ENCODE results near the gene NIPBL.
A peak's percentile ranks its signal among the peaks of the same experiment; 100 is the strongest.
"Not testable (repeated sequence)": the region's sequence is repeated elsewhere in the genome, so short reads cannot be mapped to it uniquely, and the experiment has no call there.

The NIPBL gene

GRCh38 chr5:36876299-36876964, at the start of gene NIPBL:
TSS of gene NIPBL (plus strand) at chr5:36876769. CDS start at chr5:36953697, 76,928 bp downstream.
- H3K27ac ChIP-seq (ENCODE audit: low read length), result peak within 1 kb of the TSS; percentile 90
- peak within 1 kb of the TSS; percentile 89 to 91 for H3K9ac ChIP-seq (ENCODE audit: low read length in 2 of 2)
- H3K27me3 ChIP-seq (ENCODE audit: control insufficient read depth in 1 of 2, insufficient read depth in 2 of 2, low read length in 2 of 2), result no peaks in the 10 kb centered on the region
- H3K9me3 ChIP-seq (ENCODE audit: control insufficient read depth in 2 of 2, low read length in 2 of 2), result no peaks in the 10 kb centered on the region
- H3K36me3 ChIP-seq (ENCODE audit: control insufficient read depth in 2 of 2, insufficient read depth in 2 of 2, low read length in 2 of 2), result no peaks in the 10 kb centered on the region
- H3K4me1 ChIP-seq (ENCODE audit: control insufficient read depth, insufficient read depth, low read length), result peaks cover 9% of the 10 kb centered on the region
- H3K4me3 ChIP-seq (ENCODE audit: low read length in 2 of 2), result peak within 1 kb of the TSS; percentile 88 to 93

- Histone ChIP-seq H3K4me1 (ENCODE audit: control insufficient read depth, insufficient read depth, low read length) (no peaks in the 10 kb centered on the region), H3K27ac (ENCODE audit: low read length) (no peak overlapping the region), H3K27me3 (ENCODE audit: control insufficient read depth in 1 of 2, insufficient read depth in 2 of 2, low read length in 2 of 2) (no peaks in the 10 kb centered on the region)
Measured at GRCh38 chr5:36832274-36832673, 44.3 kb upstream of the NIPBL start.

GRCh38 chr5:36836831-36837230, 39.7 kb upstream of the NIPBL start:
- no peak overlapping the region for H3K9ac ChIP-seq (ENCODE audit: low read length in 2 of 2)
- H3K4me1 ChIP-seq (ENCODE audit: control insufficient read depth, insufficient read depth, low read length), result peaks cover 8% of the 10 kb centered on the region
- H3K36me3 ChIP-seq (ENCODE audit: control insufficient read depth in 2 of 2, insufficient read depth in 2 of 2, low read length in 2 of 2), result no peaks in the 10 kb centered on the region
- no peak overlapping the region for H3K4me3 ChIP-seq (ENCODE audit: low read length in 2 of 2)
- no peak overlapping the region for H3K27ac ChIP-seq (ENCODE audit: low read length)
- H3K27me3 ChIP-seq (ENCODE audit: control insufficient read depth in 1 of 2, insufficient read depth in 2 of 2, low read length in 2 of 2), result no peaks in the 10 kb centered on the region
- no peaks in the 10 kb centered on the region for H3K9me3 ChIP-seq (ENCODE audit: control insufficient read depth in 2 of 2, low read length in 2 of 2)

More at GRCh38 chr5:36832274-36832673, 44.3 kb upstream of the NIPBL start:
- Histone ChIP-seq H3K9me3 (ENCODE audit: control insufficient read depth in 2 of 2, low read length in 2 of 2) (no peaks in the 10 kb centered on the region), H3K36me3 (ENCODE audit: control insufficient read depth in 2 of 2, insufficient read depth in 2 of 2, low read length in 2 of 2) (no peaks in the 10 kb centered on the region), H3K9ac (ENCODE audit: low read length in 2 of 2) (no peak overlapping the region), H3K4me3 (ENCODE audit: low read length in 2 of 2) (no peak overlapping the region)

GRCh38 chr5:36839489-36840476, 36.8 kb upstream of the NIPBL start:
- H3K27ac ChIP-seq (ENCODE audit: low read length), result no peak overlapping the region
- no peak overlapping the region for H3K9ac ChIP-seq (ENCODE audit: low read length in 2 of 2)
- H3K9me3 ChIP-seq (ENCODE audit: control insufficient read depth in 2 of 2, low read length in 2 of 2), result no peaks in the 10 kb centered on the region
- H3K27me3 ChIP-seq (ENCODE audit: control insufficient read depth in 1 of 2, insufficient read depth in 2 of 2, low read length in 2 of 2), result no peaks in the 10 kb centered on the region
- H3K4me1 ChIP-seq (ENCODE audit: control insufficient read depth, insufficient read depth, low read length), result peaks cover 8% of the 10 kb centered on the region
- H3K36me3 ChIP-seq (ENCODE audit: control insufficient read depth in 2 of 2, insufficient read depth in 2 of 2, low read length in 2 of 2), result no peaks in the 10 kb centered on the region
- H3K4me3 ChIP-seq (ENCODE audit: low read length in 2 of 2), result no peak overlapping the region

GRCh38 chr5:36841677-36842076, 34.9 kb upstream of the NIPBL start:
- H3K9me3 ChIP-seq (ENCODE audit: control insufficient read depth in 2 of 2, low read length in 2 of 2), result no peaks in the 10 kb centered on the region
- H3K36me3 ChIP-seq (ENCODE audit: control insufficient read depth in 2 of 2, insufficient read depth in 2 of 2, low read length in 2 of 2), result no peaks in the 10 kb centered on the region
- H3K9ac ChIP-seq (ENCODE audit: low read length in 2 of 2), result no peak overlapping the region
- H3K27me3 ChIP-seq (ENCODE audit: control insufficient read depth in 1 of 2, insufficient read depth in 2 of 2, low read length in 2 of 2), result no peaks in the 10 kb centered on the region
- H3K4me3 ChIP-seq (ENCODE audit: low read length in 2 of 2), result no peak overlapping the region
- peaks cover 8% of the 10 kb centered on the region for H3K4me1 ChIP-seq (ENCODE audit: control insufficient read depth, insufficient read depth, low read length)
- no peak overlapping the region for H3K27ac ChIP-seq (ENCODE audit: low read length)

GRCh38 chr5:36842087-36842486, 34.5 kb upstream of the NIPBL start:
- Histone ChIP-seq H3K9me3 (ENCODE audit: control insufficient read depth in 2 of 2, low read length in 2 of 2) (no peaks in the 10 kb centered on the region), H3K4me1 (ENCODE audit: control insufficient read depth, insufficient read depth, low read length) (peaks cover 8% of the 10 kb centered on the region), H3K27me3 (ENCODE audit: control insufficient read depth in 1 of 2, insufficient read depth in 2 of 2, low read length in 2 of 2) (no peaks in the 10 kb centered on the region), H3K9ac (ENCODE audit: low read length in 2 of 2) (no peak overlapping the region), H3K27ac (ENCODE audit: low read length) (no peak overlapping the region), H3K4me3 (ENCODE audit: low read length in 2 of 2) (no peak overlapping the region), H3K36me3 (ENCODE audit: control insufficient read depth in 2 of 2, insufficient read depth in 2 of 2, low read length in 2 of 2) (no peaks in the 10 kb centered on the region)

- H3K4me3 ChIP-seq (ENCODE audit: low read length in 2 of 2), result no peak overlapping the region
- no peaks in the 10 kb centered on the region for H3K36me3 ChIP-seq (ENCODE audit: control insufficient read depth in 2 of 2, insufficient read depth in 2 of 2, low read length in 2 of 2)
- H3K9me3 ChIP-seq (ENCODE audit: control insufficient read depth in 2 of 2, low read length in 2 of 2), result no peaks in the 10 kb centered on the region
- H3K27ac ChIP-seq (ENCODE audit: low read length), result no peak overlapping the region
- H3K4me1 ChIP-seq (ENCODE audit: control insufficient read depth, insufficient read depth, low read length), result peaks cover 1% of the 10 kb centered on the region
- H3K9ac ChIP-seq (ENCODE audit: low read length in 2 of 2), result no peak overlapping the region
- no peaks in the 10 kb centered on the region for H3K27me3 ChIP-seq (ENCODE audit: control insufficient read depth in 1 of 2, insufficient read depth in 2 of 2, low read length in 2 of 2)
Measured at GRCh38 chr5:36844305-36844704, 32.3 kb upstream of the NIPBL start.

GRCh38 chr5:36848545-36848944, 28.0 kb upstream of the NIPBL start:
- not testable (repeated sequence) for H3K27ac ChIP-seq (ENCODE audit: low read length); H3K4me3 ChIP-seq (ENCODE audit: low read length in 2 of 2); H3K27me3 ChIP-seq (ENCODE audit: control insufficient read depth in 1 of 2, insufficient read depth in 2 of 2, low read length in 2 of 2); H3K9me3 ChIP-seq (ENCODE audit: control insufficient read depth in 2 of 2, low read length in 2 of 2); H3K9ac ChIP-seq (ENCODE audit: low read length in 2 of 2); H3K36me3 ChIP-seq (ENCODE audit: control insufficient read depth in 2 of 2, insufficient read depth in 2 of 2, low read length in 2 of 2); H3K4me1 ChIP-seq (ENCODE audit: control insufficient read depth, insufficient read depth, low read length)

GRCh38 chr5:36852903-36853302, 23.7 kb upstream of the NIPBL start:
- not testable (repeated sequence) for H3K9ac ChIP-seq (ENCODE audit: low read length in 2 of 2); H3K27ac ChIP-seq (ENCODE audit: low read length); H3K4me1 ChIP-seq (ENCODE audit: control insufficient read depth, insufficient read depth, low read length); H3K4me3 ChIP-seq (ENCODE audit: low read length in 2 of 2); H3K9me3 ChIP-seq (ENCODE audit: control insufficient read depth in 2 of 2, low read length in 2 of 2); H3K36me3 ChIP-seq (ENCODE audit: control insufficient read depth in 2 of 2, insufficient read depth in 2 of 2, low read length in 2 of 2); H3K27me3 ChIP-seq (ENCODE audit: control insufficient read depth in 1 of 2, insufficient read depth in 2 of 2, low read length in 2 of 2)

GRCh38 chr5:36854402-36855140, 22.0 kb upstream of the NIPBL start:
- H3K9ac ChIP-seq (ENCODE audit: low read length in 2 of 2), result no peak overlapping the region
- no peak overlapping the region for H3K4me3 ChIP-seq (ENCODE audit: low read length in 2 of 2)
- no peaks in the 10 kb centered on the region for H3K4me1 ChIP-seq (ENCODE audit: control insufficient read depth, insufficient read depth, low read length)
- H3K27ac ChIP-seq (ENCODE audit: low read length), result no peak overlapping the region
- H3K27me3 ChIP-seq (ENCODE audit: control insufficient read depth in 1 of 2, insufficient read depth in 2 of 2, low read length in 2 of 2), result no peaks in the 10 kb centered on the region
- H3K9me3 ChIP-seq (ENCODE audit: control insufficient read depth in 2 of 2, low read length in 2 of 2), result no peaks in the 10 kb centered on the region
- H3K36me3 ChIP-seq (ENCODE audit: control insufficient read depth in 2 of 2, insufficient read depth in 2 of 2, low read length in 2 of 2), result no peaks in the 10 kb centered on the region
